ENCODE measurements around the gene ZCWPW1. TPM values are rescaled to one million over a fixed set of nuclear protein-coding genes. Genes with fewer than 3 reads are reported as not detected.

Gene ZCWPW1
- total and polyA plus RNA-seq, 3 donors (not counting 1 experiment from before 2014, with no cell fraction given), result 1.0 to 1.7 (median 1.1) TPM

Other genes with a start within 250 kb of the ZCWPW1 start
- gene PVRIG, start 208.8 kb downstream of the ZCWPW1 start, total RNA-seq, result not detected
- not detected for gene PVRIG, start 208.8 kb downstream of the ZCWPW1 start, polyA plus RNA-seq
- gene SPDYE3, start 121.0 kb downstream of the ZCWPW1 start, total RNA-seq, result not detected
- not detected for gene SPDYE3, start 121.0 kb downstream of the ZCWPW1 start, polyA plus RNA-seq
- 10 to 100 TPM; 14.5 to 38.0 TPM for gene PILRB, start 70.6 kb downstream of the ZCWPW1 start, total RNA-seq
- gene PILRB, start 70.6 kb downstream of the ZCWPW1 start, polyA plus RNA-seq, result 25.9 TPM
- under 1 TPM in 1 of 2 donors, not detected in 1; 0.85 TPM for gene PILRA, start 55.2 kb downstream of the ZCWPW1 start, total RNA-seq
- gene PILRA, start 55.2 kb downstream of the ZCWPW1 start, polyA plus RNA-seq, result 0.87 TPM
- 10 to 100 TPM; 23.2 to 39.5 TPM for gene MEPCE, start 1.1 kb upstream of the ZCWPW1 start, total RNA-seq
- gene MEPCE, start 1.1 kb upstream of the ZCWPW1 start, polyA plus RNA-seq, result 24.1 TPM
- gene PPP1R35, start 7.8 kb upstream of the ZCWPW1 start, total RNA-seq, result 10 to 100 TPM; 13.8 to 36.3 TPM
- 20.3 TPM for gene PPP1R35, start 7.8 kb upstream of the ZCWPW1 start, polyA plus RNA-seq
- gene SPACDR, start 35.6 kb upstream of the ZCWPW1 start, total RNA-seq, result under 1 TPM in 1 of 2 donors, not detected in 1; 0.59 TPM
- gene SPACDR, start 35.6 kb upstream of the ZCWPW1 start, polyA plus RNA-seq, result 0.33 TPM
- gene TSC22D4, start 50.5 kb upstream of the ZCWPW1 start, total RNA-seq, result 10 to 100 TPM; 12.0 to 35.2 TPM
- 20.6 TPM for gene TSC22D4, start 50.5 kb upstream of the ZCWPW1 start, polyA plus RNA-seq
- gene NYAP1, start 55.2 kb upstream of the ZCWPW1 start, total RNA-seq, result under 1 TPM; 0.33 to 0.80 TPM
- gene NYAP1, start 55.2 kb upstream of the ZCWPW1 start, polyA plus RNA-seq, result 0.09 TPM
- gene AGFG2, start 110.5 kb upstream of the ZCWPW1 start, total RNA-seq, result 10 to 100 TPM in 1 of 2 donors, 1 to 10 TPM in 1; 8.0 to 10.9 TPM
- gene AGFG2, start 110.5 kb upstream of the ZCWPW1 start, polyA plus RNA-seq, result 4.0 TPM
- 1 to 10 TPM in 1 of 2 donors, not detected in 1; 2.0 TPM for gene SAP25, start 145.2 kb upstream of the ZCWPW1 start, total RNA-seq
- gene SAP25, start 145.2 kb upstream of the ZCWPW1 start, polyA plus RNA-seq, result 0.18 TPM
- gene LRCH4, start 157.4 kb upstream of the ZCWPW1 start, total RNA-seq, result 10 to 100 TPM in 1 of 2 donors, 1 to 10 TPM in 1; 7.8 to 29.1 TPM
- 8.1 TPM for gene LRCH4, start 157.4 kb upstream of the ZCWPW1 start, polyA plus RNA-seq
- gene FBXO24, start 157.6 kb upstream of the ZCWPW1 start, total RNA-seq, result under 1 TPM; 0.17 to 0.45 TPM
- gene FBXO24, start 157.6 kb upstream of the ZCWPW1 start, polyA plus RNA-seq, result 0.44 TPM
- 1 to 10 TPM in 1 of 2 donors, under 1 TPM in 1; 0.67 to 6.9 TPM for gene PCOLCE, start 173.7 kb upstream of the ZCWPW1 start, total RNA-seq
- gene PCOLCE, start 173.7 kb upstream of the ZCWPW1 start, polyA plus RNA-seq, result 0.86 TPM
- gene MOSPD3, start 183.8 kb upstream of the ZCWPW1 start, total RNA-seq, result 10 to 100 TPM in 1 of 2 donors, 1 to 10 TPM in 1; 6.8 to 16.3 TPM
- 15.7 TPM for gene MOSPD3, start 183.8 kb upstream of the ZCWPW1 start, polyA plus RNA-seq
- under 1 TPM; 0.14 to 0.17 TPM for gene TFR2, start 212.8 kb upstream of the ZCWPW1 start, total RNA-seq
- 0.23 TPM for gene TFR2, start 212.8 kb upstream of the ZCWPW1 start, polyA plus RNA-seq
- gene ACTL6B, start 227.7 kb upstream of the ZCWPW1 start, total RNA-seq, result not detected
- not detected for gene ACTL6B, start 227.7 kb upstream of the ZCWPW1 start, polyA plus RNA-seq
- 100 to 1,000 TPM in 1 of 2 donors, 10 to 100 TPM in 1; 91.4 to 243 TPM for gene GNB2, start 245.0 kb upstream of the ZCWPW1 start, total RNA-seq
- 208 TPM for gene GNB2, start 245.0 kb upstream of the ZCWPW1 start, polyA plus RNA-seq